HG02870 (cell line): ENCODE measurements around the gene RIMS1.

Experiments
- ATAC-seq: cut with Tn5 transposase; IDR thresholded peaks from one replicate; pipeline ENCODE4 v1.9.1; 2021; ENCODE audit warnings: mild to moderate bottlenecking, moderate library complexity; ENCODE audit not compliant: unreplicated experiment

Gene RIMS1

GRCh38 chr6:72081871-72082270 is 195.5 kb downstream of the RIMS1 start:
- no peak for ATAC-seq

DNA sequence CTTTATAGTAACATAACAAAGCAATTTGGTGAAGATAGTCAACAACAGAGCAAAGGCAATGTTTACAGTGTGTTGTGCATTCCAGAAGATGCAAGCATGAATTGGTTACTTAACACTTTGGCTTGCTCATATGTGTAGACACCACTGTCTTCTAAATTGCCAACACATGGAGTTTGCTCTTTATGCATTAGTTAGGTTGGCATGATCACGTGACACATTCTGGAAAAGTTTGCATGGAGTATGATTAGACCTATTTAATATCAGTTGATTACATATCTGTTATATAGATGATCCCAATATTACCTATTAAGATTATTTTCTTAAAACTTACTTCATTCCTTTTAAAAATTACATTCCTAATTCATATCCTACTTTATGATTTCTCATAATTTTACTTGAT is 197.6 kb downstream of the RIMS1 start:
- ATAC-seq, result no peak

- ATAC-seq, result no peak
These were observed 198.7 kb downstream of the RIMS1 start for GRCh38 chr6:72084992-72085569.

- ATAC-seq, result no peak
These were observed 208.2 kb downstream of the RIMS1 start for GRCh38 chr6:72094506-72094905.

GRCh38 chr6:72102561-72102960 is 216.2 kb downstream of the RIMS1 start:
- ATAC-seq, result no peak

- no peak for ATAC-seq
These were observed 225.3 kb downstream of the RIMS1 start for GRCh38 chr6:72111611-72112010.

- ATAC-seq, result no peak
These were observed 244.0 kb downstream of the RIMS1 start for GRCh38 chr6:72130327-72130726.

DNA sequence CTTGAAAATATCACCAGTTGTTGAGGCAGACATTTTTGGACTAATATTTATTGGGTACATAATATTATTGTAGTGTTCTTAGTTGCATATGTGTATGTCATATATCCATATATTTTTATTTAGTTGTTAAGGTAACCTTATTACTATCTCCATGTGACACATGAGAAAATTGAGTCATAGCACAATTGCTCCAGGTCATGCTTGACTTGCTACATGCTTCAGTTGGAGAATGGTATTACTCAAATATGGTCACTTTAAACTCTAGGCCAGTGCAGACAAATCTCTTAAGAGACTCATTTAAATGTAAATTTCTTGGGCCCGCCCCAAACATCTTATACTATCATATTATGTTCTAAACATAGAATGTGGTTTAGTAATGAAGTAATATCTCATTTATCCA is 246.1 kb downstream of the RIMS1 start:
- no peak for ATAC-seq

GRCh38 chr6:72132851-72133250 is 246.5 kb downstream of the RIMS1 start:
- ATAC-seq, result no peak

GRCh38 chr6:72133324-72133723 is 247.0 kb downstream of the RIMS1 start:
- no peak for ATAC-seq

DNA sequence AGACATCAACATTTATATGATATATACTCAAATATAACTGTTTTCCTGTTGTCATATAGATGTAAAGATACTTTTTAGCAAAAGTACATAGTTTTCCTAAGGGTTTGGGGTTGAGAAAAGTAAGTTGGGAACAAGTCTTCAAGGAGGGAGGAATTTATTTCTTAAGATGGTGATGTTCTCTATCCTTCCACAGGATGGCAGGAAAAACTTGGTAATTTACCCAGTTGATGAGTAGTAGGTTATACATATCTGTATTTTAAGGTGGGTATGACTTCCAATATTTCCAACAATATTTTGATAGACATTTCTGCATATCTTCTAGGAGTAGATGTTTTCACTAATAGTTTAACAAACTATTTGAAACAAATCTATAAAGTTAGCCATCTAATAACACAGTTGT is 254.4 kb downstream of the RIMS1 start:
- no peak for ATAC-seq

DNA sequence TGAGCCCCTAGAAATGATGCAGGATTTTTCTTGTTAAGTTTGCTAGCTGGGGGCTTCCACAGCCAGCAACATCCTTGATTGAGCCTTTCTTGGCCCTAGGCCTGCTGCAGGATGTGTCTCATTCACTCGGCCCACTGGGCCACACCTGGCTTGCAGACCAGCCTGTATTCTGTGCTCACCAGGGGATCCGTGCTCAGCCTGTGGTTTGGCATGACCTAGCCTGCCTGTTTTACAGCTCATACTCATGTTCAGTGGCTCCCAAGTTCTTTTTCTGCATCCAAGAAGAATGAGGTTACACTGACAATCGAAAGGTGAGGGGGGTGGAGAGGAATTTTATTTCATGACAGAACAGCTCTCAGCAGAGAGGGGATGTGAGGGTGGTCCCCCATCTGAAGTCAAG is 263.4 kb downstream of the RIMS1 start:
- ATAC-seq, result no peak

DNA sequence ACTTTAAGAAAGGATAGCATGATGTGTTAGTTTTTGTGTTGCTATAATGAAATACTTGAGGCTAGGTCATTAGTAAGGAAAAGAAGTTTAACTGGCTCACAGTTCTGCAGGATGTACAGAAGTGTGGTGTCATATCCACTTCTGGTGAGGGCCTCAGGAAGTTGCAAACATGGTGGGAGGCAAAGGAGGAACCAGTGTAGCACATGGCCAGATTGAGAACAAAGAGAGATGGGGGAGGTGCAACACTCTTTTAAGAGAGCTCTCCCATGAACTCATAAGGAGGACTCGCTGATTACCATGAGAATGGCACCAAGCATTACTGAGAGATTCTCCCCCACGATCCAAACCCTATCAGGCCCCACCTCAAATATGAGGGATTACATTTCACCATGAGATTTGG is 265.4 kb downstream of the RIMS1 start:
- ATAC-seq, result no peak

GRCh38 chr6:72175916-72176315 is 289.6 kb downstream of the RIMS1 start:
- no peak for ATAC-seq

- ATAC-seq, result peak; percentile 81
These were observed 296.2 kb downstream of the RIMS1 start for GRCh38 chr6:72182337-72183246.

- ATAC-seq, result no peak
These were observed 317.6 kb downstream of the RIMS1 start for GRCh38 chr6:72203983-72204382.

DNA sequence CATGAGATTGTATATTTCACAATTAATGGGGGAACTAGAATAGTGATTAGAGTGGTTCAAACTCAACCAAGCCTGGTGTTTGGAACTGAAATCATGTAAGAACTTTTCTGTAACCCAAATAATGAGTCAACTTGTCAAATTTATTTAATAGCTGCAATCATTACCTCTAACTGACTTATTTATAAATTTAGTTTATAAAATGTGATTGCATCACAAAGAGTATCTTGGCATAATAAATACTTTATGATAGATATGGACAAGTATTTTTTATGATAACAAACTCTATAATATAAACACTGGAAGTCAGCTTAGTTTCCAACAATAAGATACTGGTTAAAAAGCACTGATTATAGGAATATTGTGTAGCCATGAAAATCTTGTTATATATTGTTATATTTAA is 319.1 kb downstream of the RIMS1 start:
- ATAC-seq, result no peak

DNA sequence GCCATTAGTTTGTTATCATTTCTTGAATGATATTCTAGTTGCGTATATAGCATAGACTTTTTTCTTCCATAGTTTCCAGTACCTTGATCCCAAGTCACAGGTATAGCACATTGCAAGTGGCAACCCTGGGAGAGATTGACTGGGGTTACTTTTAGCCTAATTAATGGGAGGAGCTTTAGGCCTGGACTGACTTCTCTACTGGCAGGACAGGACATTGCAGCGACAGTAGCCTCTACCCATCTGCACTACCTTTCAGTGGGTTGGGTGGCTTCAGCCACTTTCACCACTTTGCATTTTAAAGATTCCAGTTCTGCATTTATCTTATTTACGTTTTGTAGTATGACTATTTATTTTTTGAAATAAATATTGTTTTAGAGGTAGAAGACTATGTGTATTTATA is 320.3 kb downstream of the RIMS1 start:
- no peak for ATAC-seq

DNA sequence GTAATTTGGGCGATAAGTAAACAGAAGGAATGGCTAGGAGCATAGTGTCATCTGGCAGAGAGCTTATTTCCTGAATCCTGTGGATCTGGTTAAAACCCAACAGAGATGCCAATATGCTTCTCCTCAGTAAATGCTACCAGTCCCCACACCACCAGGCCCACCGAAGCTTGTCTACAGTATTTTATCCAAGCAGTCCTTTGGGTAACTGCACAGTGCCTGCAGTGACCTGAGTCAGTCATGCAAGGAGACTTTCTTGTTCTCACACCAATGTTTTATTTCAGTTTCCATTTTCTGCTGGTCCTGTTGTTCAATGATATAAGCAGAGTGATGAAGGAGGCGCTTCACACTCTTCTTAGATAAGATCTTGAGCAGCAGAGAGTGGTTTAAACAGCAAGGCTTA is 326.3 kb downstream of the RIMS1 start:
- no peak for ATAC-seq

DNA sequence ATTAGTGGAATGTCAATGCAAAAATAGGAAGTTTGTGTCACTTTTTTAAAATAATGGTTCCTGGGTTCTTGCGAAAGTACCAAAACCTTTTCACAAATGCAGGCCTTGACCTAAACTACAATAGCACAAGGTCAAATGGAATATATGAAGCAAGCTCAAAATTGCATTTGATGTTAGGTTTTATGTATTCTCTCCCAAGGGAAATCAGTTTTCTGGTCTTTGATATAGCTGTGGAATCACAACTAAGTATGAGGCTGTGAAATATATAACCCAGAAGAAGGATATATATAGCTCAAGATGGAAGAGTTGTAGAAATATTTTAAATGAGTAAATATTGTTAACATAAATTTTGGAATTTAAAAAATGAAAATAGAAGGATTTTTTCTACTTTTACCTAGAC is 327.3 kb downstream of the RIMS1 start:
- ATAC-seq, result no peak

DNA sequence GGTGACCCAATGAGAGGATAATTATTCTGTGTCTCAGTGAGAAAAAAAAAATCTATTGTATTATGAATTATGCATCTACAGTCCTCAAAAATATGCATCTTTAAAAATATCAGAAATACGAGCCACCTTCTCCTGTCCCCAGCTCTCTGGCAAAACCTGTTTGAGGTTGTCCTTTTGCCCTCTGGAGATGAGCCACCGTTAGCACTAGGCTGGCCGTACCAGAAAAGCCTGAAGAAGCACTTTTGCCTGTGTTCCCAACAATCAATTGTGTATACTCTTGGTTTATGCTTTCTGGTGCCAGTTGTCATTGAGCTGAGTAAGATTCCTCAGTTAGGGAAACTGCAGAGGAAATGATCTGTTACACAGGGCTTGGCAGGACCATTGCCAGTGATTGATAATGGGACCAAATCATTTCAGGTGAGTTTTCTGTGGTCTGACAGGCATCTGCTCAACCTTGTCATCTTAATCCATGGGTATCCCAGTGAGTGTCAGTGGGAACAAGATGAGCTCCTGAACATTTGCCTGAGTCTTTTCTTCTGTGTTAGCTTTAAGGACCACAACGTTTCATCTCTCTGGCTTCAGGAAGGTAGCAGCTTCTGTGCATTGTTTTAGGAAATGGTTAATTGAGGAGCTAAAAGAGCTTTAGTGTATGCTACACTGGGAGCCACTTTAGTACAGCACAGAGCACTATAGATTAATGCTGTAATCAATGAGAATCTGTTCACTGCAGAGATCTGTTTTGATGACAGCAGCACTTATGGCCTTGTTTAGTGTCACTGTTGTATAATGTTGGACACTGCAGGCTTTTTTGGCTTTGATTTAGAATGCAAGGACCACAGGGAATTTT is 330.1 kb downstream of the RIMS1 start:
- no peak for ATAC-seq

DNA sequence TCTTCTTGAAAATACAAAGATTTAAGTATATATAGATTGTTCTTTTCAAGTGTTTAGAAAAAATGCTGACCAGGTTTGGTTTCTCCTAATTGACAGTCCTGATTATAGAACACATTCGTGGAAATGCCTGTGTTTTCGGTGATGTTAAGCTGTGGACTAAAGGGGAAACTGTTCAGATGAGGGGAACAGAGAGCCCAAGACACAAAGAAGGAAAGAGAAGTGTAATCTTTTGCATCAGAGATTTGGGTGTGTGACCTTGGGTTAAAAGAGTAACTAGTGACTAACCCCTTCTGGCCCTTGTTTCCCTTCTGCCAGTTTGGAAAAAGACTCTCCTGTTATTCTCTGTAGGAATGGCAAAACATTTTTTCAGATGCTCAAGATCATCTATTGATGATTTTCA is 331.3 kb downstream of the RIMS1 start:
- no peak for ATAC-seq
